GM13977 (cell line): ENCODE measurements around the gene DNAJB11.

Source experiments
- DNase-seq: peaks from one replicate; pipeline ENCODE4 v3.0.0; 2012; ENCODE audit warnings: low spot score
- in situ Hi-C: fragments of 300-500 bp; cut with MboI; formaldehyde crosslinking; loops from one replicate; pipeline ENCODE4 v1.12.0; 2022; ENCODE audit warnings: low sequenced_read_pairs, low pct_unique_long_range_greater_than_20kb, mixed read lengths, inconsistent platforms; ENCODE audit not compliant: unreplicated experiment
- TF ChIP-seq, protein P1 (sequence below): IDR thresholded peaks from 2 replicates; pipeline ENCODE4 v1.5.1; 2012; ENCODE audit warnings: mild to moderate bottlenecking, control low read depth; ENCODE audit not compliant: insufficient read depth; ENCODE audit errors: extremely low read depth, missing control alignments

DNAJB11 gene

DNA sequence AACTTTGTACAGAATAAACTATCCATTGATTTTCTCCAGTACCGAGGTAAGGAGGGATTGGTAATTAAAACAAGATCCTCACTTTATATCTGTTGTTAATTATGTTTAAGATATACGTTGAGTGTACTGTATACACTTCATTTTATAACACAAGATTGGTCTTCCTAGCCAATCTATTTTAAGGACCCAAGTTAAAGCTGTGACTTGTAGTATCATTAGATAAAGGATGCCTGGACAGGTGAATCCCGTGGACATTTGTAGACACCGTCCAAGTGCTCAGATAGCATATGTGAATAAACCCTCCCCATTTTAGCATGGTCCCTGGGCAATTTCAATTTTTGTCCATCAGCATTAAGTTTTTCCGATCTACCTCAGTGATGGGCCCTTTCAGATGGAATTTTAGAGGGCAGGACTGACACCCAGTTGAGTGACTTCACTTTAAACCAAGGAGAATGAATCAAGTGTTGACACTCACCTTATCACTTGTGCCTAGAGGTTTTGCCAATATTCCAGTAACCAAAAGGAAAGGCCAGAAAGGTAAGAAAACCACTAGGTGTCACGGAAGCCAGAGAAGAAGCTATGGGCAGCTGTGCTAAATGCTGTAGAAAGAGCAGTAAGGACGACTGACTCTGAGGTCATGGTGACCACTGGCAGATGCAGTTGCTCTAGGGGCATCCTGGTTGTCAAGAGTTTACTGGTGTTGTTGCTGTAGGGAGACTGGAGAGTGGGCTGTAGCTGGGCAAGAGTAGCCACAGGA lies 51.6 kb downstream of the DNAJB11 start:
- in situ Hi-C loops, result no loop called here
- TF ChIP-seq, protein P1, sequence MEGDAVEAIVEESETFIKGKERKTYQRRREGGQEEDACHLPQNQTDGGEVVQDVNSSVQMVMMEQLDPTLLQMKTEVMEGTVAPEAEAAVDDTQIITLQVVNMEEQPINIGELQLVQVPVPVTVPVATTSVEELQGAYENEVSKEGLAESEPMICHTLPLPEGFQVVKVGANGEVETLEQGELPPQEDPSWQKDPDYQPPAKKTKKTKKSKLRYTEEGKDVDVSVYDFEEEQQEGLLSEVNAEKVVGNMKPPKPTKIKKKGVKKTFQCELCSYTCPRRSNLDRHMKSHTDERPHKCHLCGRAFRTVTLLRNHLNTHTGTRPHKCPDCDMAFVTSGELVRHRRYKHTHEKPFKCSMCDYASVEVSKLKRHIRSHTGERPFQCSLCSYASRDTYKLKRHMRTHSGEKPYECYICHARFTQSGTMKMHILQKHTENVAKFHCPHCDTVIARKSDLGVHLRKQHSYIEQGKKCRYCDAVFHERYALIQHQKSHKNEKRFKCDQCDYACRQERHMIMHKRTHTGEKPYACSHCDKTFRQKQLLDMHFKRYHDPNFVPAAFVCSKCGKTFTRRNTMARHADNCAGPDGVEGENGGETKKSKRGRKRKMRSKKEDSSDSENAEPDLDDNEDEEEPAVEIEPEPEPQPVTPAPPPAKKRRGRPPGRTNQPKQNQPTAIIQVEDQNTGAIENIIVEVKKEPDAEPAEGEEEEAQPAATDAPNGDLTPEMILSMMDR, result no peak
- DNase-seq, result no peak

DNA sequence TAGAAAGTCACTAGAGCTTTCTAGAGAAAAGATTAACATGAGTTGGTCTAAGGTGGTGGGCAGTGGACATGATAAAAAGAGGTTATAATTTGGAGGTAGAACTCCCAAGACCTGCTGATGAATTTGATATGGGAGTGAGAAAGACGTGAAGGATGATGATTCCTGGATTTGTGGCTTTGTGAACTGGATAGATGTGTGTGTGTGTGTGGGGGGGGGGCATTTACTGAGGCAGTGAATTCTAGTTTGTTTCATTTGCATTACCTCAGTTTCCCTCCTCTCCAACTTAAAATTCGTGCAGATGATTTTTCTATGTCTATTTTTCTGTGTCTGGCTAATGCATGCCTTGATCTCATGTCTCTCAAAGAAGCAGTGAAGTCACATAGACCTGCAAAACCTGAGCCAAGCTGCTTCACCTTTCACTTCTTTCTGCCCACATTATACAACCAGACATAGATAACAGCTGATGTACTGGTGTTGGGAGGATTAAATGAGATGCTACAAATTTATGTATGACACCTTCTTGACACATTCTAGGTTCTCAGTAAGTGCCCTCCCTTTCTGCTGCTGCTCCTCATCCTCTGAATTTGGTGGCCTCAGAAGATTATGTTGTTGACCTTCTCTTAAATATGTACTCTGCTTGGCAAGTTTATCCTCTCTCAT lies 52.3 kb downstream of the DNAJB11 start:
- TF ChIP-seq, protein P1, result no peak
- in situ Hi-C loops, result no loop called here
- no peak for DNase-seq

DNA sequence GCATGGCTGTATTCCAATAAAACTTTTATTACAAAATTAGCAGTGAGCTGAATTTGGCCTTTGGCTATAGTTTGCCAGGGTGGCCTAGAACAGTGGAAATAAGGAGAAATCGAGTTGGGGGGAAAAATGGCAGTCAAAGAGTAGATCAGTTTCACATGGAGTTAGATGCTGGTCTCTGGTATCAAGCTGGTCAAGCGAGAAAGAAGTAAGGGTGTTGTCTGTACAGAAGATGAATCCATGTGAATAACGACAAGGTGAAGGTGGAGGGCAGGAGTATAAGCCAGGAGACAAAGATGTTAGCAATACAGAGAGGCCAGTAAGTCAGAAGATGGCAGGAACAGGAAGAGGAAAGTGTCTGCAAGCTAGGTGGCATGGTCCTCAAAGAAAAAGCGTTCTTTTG lies 54.1 kb downstream of the DNAJB11 start:
- in situ Hi-C loops, result no loop called here

DNA sequence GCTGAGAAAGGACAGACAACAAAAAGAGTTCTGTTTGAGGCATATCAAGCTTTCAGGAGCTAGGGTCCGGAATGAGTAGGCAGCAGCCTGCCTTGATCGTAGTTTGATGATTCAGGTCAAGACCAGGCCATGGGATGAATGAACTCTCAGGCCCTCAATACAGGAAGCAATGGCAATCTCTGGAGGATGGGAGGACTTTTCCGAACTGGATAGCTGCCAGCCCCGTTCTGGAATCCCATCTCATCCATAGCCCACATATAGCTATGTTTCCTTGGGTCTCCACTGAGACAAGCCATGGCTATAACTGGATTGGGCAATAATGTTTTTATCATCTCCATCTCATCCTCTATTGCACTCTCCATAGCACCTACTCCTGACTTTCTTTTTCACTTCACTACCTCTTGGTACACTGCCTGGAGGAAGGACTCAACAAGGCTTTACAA lies 55.1 kb downstream of the DNAJB11 start:
- TF ChIP-seq, protein P1, result no peak
- DNase-seq, result no peak
- in situ Hi-C loops, result no loop called here

More for the DNA sequence above, 54.1 kb downstream of the DNAJB11 start:
- no peak for DNase-seq
- TF ChIP-seq, protein P1, result no peak

DNA sequence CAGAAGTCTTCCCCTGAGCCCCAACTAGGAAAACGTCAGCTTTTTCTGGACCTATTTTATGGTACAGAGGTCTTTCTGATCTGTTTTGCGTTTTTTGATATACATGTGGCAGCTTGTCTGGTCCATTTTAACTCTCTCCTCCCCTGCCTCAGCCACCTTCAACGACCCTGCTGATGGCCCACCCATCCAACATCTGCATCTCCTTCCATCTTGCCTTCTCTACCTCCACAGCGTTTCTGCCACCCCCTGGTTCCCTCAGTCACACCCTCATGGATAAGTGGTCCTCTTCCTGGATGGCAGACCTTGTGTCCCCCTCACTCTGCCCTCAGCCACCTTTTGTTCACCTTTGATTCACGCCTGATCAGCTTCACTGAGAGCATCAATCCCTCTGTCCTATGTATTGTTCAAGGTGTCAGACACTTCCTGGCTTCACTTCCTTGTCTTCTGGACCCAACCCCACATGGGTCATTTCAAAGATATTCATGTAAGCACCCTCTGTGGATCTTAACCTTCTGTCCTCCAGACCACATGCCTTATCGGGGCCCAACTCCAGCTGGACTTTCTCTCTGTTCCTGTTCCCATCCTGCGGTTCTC lies 55.8 kb downstream of the DNAJB11 start:
- TF ChIP-seq, protein P1, result no peak
- no peak for DNase-seq
- in situ Hi-C loops, result no loop called here

DNA sequence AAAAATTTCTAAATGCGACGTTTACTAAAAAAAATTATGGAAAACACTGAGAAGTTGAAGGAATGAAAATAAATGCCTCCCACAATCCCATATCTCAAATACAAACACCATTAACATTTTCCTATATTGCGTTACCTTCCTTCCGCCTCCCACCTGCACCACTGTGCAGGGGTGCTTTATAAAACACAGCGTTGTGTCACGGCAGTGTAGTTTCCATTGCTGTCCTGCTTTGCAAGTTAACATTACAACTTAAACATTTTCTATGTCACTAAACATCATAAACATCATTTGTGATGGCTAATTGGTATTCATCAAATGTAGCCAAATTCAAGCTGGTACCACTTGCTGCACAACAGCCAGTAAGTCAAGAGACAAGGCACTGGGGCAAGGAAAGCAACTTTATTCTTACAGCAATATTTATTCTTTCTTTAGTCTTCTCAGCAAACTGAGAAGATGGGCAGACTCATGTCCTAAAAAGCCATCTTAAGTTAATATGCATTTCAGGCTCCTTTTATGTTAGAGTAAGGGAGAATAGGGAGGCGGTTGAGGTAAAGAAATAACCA lies 57.4 kb downstream of the DNAJB11 start:
- TF ChIP-seq, protein P1, result no peak
- no peak for DNase-seq
- in situ Hi-C loops, result no loop called here
